Activated naive CD4-positive, alpha-beta T cell treated with anti-CD3 and anti-CD28 coated beads, Interleukin-2, amount 50 U/mL, for 72 hours (primary cell): ENCODE measurements around the gene CYP19A1. TPM values are rescaled to one million over a fixed set of nuclear protein-coding genes. Genes with fewer than 3 reads are reported as not detected.
"Not testable (repeated sequence)": the region's sequence is repeated elsewhere in the genome, so short reads cannot be mapped to it uniquely, and the experiment has no call there.

Source experiments
- ATAC-seq, 2 donors: fragments of 150-1000 bp; cut with Tn5 transposase; 2 replicates each; pipeline ENCODE4 v1.10.0; 2021; ENCODE audit warnings: mild to moderate bottlenecking in 2 of 2, moderate library complexity in 2 of 2
- DNase-seq, 2 donors: peaks; one replicate each; pipeline ENCODE4 v3.0.0; 2021 to 2022; ENCODE audit warnings: low spot score in 2 of 2
- H3K27ac Mint-ChIP-seq, 2 donors: one replicate each; pipeline ENCODE4 v1.8.0; 2022; ENCODE audit warnings: mild to moderate bottlenecking in 2 of 2, mixed read lengths in 2 of 2
- H3K36me3 Mint-ChIP-seq, 2 donors: one replicate each; pipeline ENCODE4 v1.8.0; 2022; ENCODE audit warnings: mixed read lengths in 2 of 2
- H3K9me3 Mint-ChIP-seq, 2 donors: one replicate each; pipeline ENCODE4 v1.8.0; 2022; ENCODE audit warnings: mixed read lengths in 2 of 2
- total RNA-seq, 2 donors: library from RNA; stranded (reverse); gene quantifications; one replicate each; pipeline ENCODE4 v1.2.3, GENCODE V29; 2022

CYP19A1 gene
- total RNA-seq, 2 donors from 2014 or later, result 0.75 to 1.3 TPM

DNA sequence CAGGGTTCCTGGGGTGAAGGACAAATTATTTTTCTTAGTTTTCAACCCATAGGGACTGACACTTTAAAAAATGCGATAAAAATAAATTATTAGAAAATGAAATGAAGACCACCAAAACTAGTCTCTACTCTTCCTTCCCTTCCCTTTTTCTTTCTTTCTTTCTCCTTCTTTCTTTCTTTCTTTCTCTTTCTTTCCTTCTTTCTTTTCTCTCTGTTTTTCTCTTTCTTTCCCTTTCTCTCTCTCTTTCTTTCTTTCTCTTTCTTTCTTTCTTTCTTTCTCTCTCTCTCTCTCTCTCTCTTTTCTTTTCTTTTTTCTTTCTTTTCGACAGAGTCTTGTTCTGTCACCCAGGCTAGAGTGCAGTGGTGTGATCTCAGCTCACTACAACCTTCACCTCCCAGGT, 144.4 kb downstream of the CYP19A1 start:
- no peak for ATAC-seq
- Mint-ChIP-seq H3K9me3 (no peaks in the 10 kb centered on the region), H3K27ac (no peak overlapping the region), H3K36me3 (no peaks in the 10 kb centered on the region)
- no peak for DNase-seq

DNA sequence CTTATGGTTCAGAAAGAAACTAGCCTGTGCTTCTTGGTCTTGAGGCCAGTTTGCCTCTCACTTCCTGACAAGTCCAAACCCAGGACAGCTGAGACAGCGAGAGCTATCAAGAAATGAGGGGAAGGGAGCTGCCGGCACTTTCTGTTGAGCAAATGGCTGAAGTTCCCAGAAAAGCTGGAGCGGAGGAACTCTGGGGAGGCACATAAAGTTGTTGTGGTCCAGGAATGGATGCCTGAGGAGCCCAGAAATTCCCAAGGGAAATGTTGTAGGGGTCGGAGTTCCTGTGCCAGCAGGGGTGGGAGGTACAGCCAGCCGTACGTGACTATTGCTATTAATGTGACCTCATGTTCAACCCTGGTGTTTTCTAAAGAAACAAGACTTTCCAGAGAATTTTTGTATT, 144.9 kb downstream of the CYP19A1 start:
- H3K36me3 Mint-ChIP-seq, result no peaks in the 10 kb centered on the region
- no peak for DNase-seq
- H3K27ac Mint-ChIP-seq, result no peak overlapping the region
- H3K9me3 Mint-ChIP-seq, result no peaks in the 10 kb centered on the region
- no peak for ATAC-seq

DNA sequence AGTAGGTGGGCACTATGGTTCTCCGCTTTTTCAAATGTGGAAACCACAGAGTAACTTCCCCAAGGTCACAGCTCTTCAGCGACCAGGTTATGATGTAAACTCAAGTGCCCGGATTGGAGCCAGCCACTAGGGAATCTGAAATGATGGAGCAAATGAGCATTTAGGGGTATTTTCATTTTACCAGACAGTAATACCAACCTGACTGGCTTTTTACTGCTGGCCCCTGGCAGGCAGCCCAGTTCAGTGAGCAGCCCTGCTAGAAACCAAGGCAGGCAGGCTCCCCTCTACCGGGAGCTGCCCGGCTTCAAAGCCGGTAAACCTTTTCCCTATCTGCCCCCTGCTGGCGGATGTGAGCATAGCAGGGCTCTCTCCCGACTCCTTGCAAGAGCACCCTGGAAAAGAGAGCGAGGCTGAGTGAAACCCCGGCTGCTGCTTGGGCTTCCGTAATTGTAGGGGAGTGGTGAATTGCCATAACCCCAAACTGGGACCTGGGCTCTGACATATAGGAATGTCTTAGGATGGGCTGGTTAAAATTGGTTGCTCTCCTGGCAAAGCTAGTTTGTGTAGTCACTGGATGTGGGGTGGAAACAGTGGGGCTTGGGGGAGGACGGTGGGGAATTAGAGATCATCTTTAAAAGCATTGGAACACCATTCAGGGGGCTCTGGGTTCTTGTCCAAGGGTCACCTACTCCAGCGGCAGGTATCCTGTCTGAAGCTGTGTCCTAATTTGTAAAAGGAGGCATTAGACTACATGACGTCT, 145.7 kb downstream of the CYP19A1 start:
- no peaks in the 10 kb centered on the region for H3K36me3 Mint-ChIP-seq
- H3K9me3 Mint-ChIP-seq, result no peaks in the 10 kb centered on the region
- ATAC-seq, result peak; percentile 56 to 77

GRCh38 chr15:51191766-51192165, 146.6 kb downstream of the CYP19A1 start:
- no peak for ATAC-seq
- H3K36me3 Mint-ChIP-seq, result no peaks in the 10 kb centered on the region
- H3K27ac Mint-ChIP-seq, result no peak overlapping the region
- no peaks in the 10 kb centered on the region for H3K9me3 Mint-ChIP-seq
- DNase-seq, result no peak

More for the DNA sequence above, 145.7 kb downstream of the CYP19A1 start:
- peak; percentile 65 to 88 for DNase-seq
- no peak overlapping the region for H3K27ac Mint-ChIP-seq

DNA sequence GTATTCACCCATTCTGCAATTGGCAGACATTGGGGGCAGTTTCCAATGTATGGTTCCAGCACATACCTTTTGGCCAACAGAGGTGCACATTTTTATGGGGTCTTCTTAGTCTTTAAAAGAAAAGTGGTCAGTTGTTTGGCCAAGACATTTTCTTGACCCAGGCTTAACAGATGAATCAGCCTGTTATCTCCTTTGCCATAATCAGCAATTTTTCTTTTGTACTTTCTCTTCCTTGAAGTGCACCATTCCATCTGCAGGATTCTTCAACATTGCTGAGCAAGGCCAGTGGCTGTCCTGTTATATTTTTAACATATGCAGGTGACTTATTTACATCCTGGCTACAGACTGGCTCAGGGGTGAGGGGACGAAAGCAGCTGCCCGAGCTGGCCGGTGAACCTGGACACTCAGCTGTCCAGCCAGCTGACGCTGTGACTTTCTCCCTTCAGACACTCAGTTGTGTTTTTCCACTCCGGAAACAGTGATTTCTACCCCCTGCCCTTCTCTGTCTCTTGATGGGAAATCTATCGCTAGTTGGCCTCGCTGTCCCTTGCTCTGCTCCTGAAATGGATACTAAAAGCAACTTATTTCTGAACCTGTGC, 147.2 kb downstream of the CYP19A1 start:
- Mint-ChIP-seq H3K27ac (no peak overlapping the region), H3K36me3 (no peaks in the 10 kb centered on the region), H3K9me3 (no peaks in the 10 kb centered on the region)
- no peak for DNase-seq
- no peak for ATAC-seq

GRCh38 chr15:51190424-51191068, 147.8 kb downstream of the CYP19A1 start:
- Mint-ChIP-seq H3K9me3 (no peaks in the 10 kb centered on the region), H3K27ac (no peak overlapping the region), H3K36me3 (no peaks in the 10 kb centered on the region)
- no peak for DNase-seq
- ATAC-seq, result no peak

DNA sequence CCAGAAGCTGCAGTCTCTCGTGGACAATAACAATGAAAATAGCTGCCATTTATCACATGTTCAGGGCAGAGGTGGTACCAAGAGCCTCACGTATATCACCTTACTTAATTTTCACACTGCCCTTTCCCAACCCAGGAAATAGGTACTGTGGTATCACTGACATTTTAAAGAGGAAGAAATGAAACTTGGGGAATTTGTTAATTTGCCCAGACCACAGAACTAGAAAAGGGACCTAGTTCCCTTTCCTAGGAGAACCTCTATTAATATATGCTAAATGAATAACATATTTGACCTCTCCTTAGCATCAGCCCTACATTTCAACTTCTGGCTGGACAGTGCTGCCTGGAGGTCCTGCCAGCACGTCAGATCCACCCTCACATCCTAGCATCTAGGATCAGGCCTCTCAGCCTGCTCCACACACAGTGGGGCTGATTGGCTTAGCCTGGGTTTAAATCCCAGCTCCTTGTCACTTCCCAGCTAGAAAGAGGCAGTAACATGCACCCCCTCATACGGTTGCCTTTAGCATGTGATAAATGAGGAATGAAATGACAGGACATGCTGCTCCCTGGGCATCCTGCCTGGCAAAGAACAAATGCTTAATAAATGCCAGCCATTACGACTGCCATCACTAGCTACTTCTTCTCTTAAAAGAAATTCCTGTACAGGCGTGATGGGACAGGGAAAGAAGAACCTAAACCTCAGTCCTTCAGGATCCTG, 148.6 kb downstream of the CYP19A1 start:
- Mint-ChIP-seq H3K27ac (no peak overlapping the region), H3K9me3 (no peaks in the 10 kb centered on the region), H3K36me3 (no peaks in the 10 kb centered on the region)
- ATAC-seq (no peak), DNase-seq (no peak)

GRCh38 chr15:51188791-51189190, 149.6 kb downstream of the CYP19A1 start:
- ATAC-seq, H3K27ac Mint-ChIP-seq, H3K9me3 Mint-ChIP-seq, DNase-seq, H3K36me3 Mint-ChIP-seq: not testable (repeated sequence)

DNA sequence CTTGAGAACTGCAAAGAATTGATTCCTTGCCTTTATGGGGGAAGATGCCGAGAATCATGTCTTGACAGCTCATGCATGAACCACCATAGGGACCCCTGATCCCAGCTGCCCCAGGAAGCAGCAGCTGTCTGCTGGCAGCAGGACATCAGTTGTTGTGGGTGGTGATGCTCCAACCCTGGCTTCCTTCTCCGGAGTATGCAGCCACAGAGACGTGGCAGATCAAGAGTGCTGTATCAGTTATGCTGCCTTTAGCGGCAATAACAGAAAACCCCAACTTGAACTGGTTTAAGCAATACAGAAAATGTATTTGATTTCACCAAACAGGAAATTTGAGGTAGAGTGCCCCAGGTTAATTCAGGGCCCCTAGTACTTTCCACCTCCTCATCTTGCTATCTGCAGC, 151.5 kb downstream of the CYP19A1 start:
- no peaks in the 10 kb centered on the region for H3K36me3 Mint-ChIP-seq
- H3K27ac Mint-ChIP-seq, result no peak overlapping the region
- no peaks in the 10 kb centered on the region for H3K9me3 Mint-ChIP-seq
- ATAC-seq (no peak), DNase-seq (no peak)

- DNase-seq (no peak), ATAC-seq (no peak)
- Mint-ChIP-seq H3K9me3 (no peaks in the 10 kb centered on the region), H3K27ac (no peak overlapping the region), H3K36me3 (no peaks in the 10 kb centered on the region)
Measured at GRCh38 chr15:51186181-51186705, 152.2 kb downstream of the CYP19A1 start.

DNA sequence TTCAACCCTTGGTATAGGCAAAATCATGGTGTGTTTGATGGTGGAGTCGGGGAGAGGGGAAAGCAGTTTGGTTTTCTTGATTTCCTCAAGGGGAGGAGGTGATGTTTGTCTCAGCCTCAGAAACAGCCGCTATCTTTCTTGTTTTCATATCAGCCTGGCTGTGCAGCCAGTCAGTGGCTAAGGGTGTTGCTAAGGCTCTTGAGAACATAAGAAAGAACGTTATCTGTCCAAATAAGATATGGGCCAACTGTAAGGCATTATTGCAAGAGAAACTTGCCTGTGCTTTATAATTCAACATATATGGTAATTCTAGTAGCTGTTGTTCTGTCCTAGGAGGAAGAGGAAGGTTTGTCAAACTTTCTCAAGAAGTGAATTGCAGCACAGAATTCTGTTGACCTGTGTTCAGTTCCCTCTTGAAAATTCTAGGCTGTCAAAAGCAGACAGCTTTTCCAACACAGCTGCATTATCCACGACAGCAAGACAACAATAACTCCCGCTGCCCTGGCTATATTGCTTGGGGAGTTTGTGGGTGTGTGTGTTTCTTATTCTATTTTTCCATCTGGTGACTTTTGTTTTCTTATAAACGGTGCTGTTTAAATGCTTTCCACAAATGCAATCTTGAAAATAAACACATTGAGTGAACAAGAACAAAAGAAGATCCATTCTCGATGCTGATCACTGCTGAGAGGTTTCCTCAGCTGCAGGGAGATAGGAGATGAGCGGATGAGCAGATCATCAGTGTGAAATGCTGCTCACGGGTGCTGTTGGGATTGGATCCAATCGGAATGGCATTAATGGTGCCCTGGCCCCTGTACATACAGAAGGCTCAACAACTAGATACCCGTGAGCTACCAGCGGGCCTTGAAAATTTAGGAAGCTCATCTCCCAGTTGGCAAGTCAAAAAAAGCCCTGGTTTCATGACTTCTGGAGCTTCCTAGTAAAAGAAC, 152.9 kb downstream of the CYP19A1 start:
- no peak for DNase-seq
- Mint-ChIP-seq H3K9me3 (no peaks in the 10 kb centered on the region), H3K27ac (no peak overlapping the region), H3K36me3 (no peaks in the 10 kb centered on the region)
- ATAC-seq, result no peak

DNA sequence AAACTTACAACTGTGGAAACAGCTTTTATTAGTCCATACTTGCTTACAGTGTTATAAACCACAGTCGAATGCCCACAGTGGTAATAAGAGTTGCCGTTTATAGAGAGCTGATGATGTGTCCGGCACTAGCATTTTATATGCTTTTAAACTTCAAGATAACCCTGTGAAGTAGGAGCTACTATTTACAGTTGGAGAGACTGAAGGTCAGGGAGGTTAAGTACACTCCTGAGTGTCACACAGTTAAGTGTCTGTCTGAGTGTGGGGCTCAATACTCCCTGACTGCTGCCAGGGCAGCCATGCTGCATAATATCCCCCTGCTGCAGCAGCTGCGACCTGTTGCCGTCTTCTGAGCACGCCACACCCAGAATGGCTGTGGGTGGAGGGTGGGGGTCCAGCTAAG, 153.8 kb downstream of the CYP19A1 start:
- DNase-seq (no peak), ATAC-seq (no peak)
- Mint-ChIP-seq H3K9me3 (no peaks in the 10 kb centered on the region), H3K36me3 (no peaks in the 10 kb centered on the region), H3K27ac (no peak overlapping the region)

DNA sequence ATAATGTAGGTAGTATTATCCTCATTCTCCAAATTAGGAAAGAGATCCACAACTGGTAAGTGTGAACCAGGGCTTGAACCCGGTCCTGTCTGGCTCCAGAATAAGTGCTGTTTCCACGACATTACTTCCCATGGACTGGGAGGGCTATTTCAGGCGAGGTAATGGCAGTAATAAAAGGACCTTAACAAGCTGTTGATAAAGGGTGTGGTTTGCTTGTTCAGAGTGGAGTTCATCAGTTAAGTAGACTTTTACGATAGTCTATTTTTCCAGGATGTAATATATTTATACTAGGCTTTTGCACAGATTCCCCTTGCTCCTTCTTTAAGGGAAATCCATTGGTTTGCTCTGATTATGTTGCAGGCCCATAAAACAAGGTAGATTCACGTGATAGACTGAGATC, 155.3 kb downstream of the CYP19A1 start:
- ATAC-seq, result no peak
- DNase-seq, result no peak
- Mint-ChIP-seq H3K9me3 (no peaks in the 10 kb centered on the region), H3K36me3 (no peaks in the 10 kb centered on the region), H3K27ac (no peak overlapping the region)

GRCh38 chr15:51181905-51182304, 156.5 kb downstream of the CYP19A1 start:
- Mint-ChIP-seq H3K9me3 (no peaks in the 10 kb centered on the region), H3K27ac (no peak overlapping the region), H3K36me3 (no peaks in the 10 kb centered on the region)
- DNase-seq (no peak), ATAC-seq (no peak)

DNA sequence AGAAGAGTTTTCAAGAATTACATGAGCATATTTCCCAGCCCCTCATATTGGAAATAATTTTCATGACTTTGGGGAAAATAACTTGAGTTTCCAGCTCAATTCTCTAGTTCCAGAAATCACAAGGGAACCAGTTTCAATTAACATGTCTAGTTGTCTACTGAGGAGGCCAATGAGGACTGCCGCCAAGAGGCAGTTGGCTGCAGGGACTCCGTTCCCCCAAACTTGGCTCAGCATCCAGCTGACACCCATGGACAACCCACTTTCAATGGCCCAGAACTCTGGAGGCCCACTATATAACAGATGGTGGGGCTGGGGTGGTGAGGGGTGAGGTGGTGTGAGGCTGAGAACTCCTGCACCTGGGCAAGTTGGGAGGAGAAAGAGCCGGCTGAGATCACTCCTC, 157.2 kb downstream of the CYP19A1 start:
- H3K27ac Mint-ChIP-seq, result no peak overlapping the region
- DNase-seq, result no peak
- no peaks in the 10 kb centered on the region for H3K9me3 Mint-ChIP-seq
- no peak for ATAC-seq
- H3K36me3 Mint-ChIP-seq, result no peaks in the 10 kb centered on the region

GRCh38 chr15:51180534-51180933, 157.9 kb downstream of the CYP19A1 start:
- no peak for ATAC-seq
- DNase-seq, result no peak
- no peak overlapping the region for H3K27ac Mint-ChIP-seq
- H3K36me3 Mint-ChIP-seq, result no peaks in the 10 kb centered on the region
- H3K9me3 Mint-ChIP-seq, result no peaks in the 10 kb centered on the region
